ENCODE results near the gene RPS15.

The RPS15 gene

DNA sequence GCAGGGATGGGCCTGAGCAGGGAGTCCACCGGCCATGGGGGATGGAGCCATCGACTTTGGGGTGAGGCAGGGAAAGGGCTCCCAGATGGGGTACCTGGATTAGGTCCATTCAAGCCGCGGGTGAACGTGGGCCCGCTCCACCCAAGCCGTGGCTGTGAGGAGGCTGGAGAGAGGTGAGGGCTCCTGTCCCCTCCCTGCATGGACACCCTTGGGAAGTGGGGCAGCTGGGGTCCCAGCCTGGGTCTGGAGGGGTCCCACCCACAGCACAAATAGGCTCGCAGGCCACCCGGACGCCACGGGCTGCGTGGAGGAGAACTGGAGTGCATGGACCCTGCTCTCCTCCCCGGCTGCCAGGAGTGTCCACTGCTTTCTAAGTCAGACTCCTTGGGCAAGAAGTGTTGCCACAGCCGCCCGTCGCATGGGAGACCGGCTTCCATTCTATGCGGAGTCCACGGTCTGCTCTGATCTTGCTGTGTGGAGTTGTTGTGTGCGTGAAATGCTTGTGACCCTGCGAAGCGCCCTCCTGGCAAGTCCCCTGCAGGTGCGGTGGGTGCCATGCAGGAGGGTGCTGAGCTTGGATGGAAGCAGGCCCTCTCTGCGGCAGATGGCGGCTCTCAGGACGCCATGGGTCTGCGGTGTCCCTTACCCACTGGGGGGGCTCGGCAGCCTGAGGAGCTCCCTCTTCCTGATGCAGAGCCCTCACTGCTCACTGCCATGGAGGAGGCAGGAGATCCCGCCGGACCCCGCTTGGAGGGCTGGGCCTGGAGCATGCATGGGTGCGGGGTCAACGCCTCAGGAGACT is 28.8 kb upstream of the RPS15 start:
- Histone ChIP-seq H3F3A (ENCODE audit: low read depth) (no peaks in the 10 kb centered on the region), H3K27me3 (ENCODE audit: insufficient read depth, low read length, poor library complexity, severe bottlenecking) (peaks cover 6% of the 10 kb centered on the region), H3K9me3 (ENCODE audit: insufficient read depth, low read depth, low read length) (no peaks in the 10 kb centered on the region), H3K4me2 (ENCODE audit: low read depth, low read length, poor library complexity, severe bottlenecking) (peak overlapping the region; percentile 95), H3K79me2 (ENCODE audit: insufficient read depth, low read length) (peaks cover 69% of the 10 kb centered on the region), H3K36me3 (ENCODE audit: insufficient read depth, low read length) (peaks cover 19% of the 10 kb centered on the region; the same call in 1 of the 2 replicates), H2AFZ (ENCODE audit: low read length) (no peak overlapping the region), H3K9me2 (replicated peaks; ENCODE audit: low read depth, low read length) (no peaks in the 10 kb centered on the region), H3K4me1 (ENCODE audit: insufficient read depth, low read length, poor library complexity, severe bottlenecking) (peaks cover 37% of the 10 kb centered on the region), H3K4me3 (ENCODE audit: low read length, poor library complexity, severe bottlenecking) (peak overlapping the region; percentile 97), H4K20me1 (ENCODE audit: insufficient read depth, low read length, poor library complexity, severe bottlenecking) (peaks cover 62% of the 10 kb centered on the region), H3K9ac (ENCODE audit: low read depth, low read length, poor library complexity, severe bottlenecking) (peak overlapping the region; percentile 99)
- no peak for TF ChIP-seq EZH2phosphoT487 (IDR thresholded peaks at IDR 0.05; ENCODE audit: borderline replicate concordance)
- TF ChIP-seq, protein P1, sequence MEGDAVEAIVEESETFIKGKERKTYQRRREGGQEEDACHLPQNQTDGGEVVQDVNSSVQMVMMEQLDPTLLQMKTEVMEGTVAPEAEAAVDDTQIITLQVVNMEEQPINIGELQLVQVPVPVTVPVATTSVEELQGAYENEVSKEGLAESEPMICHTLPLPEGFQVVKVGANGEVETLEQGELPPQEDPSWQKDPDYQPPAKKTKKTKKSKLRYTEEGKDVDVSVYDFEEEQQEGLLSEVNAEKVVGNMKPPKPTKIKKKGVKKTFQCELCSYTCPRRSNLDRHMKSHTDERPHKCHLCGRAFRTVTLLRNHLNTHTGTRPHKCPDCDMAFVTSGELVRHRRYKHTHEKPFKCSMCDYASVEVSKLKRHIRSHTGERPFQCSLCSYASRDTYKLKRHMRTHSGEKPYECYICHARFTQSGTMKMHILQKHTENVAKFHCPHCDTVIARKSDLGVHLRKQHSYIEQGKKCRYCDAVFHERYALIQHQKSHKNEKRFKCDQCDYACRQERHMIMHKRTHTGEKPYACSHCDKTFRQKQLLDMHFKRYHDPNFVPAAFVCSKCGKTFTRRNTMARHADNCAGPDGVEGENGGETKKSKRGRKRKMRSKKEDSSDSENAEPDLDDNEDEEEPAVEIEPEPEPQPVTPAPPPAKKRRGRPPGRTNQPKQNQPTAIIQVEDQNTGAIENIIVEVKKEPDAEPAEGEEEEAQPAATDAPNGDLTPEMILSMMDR (conservative IDR thresholded peaks at IDR 0.05; ENCODE audit: low read length), result no peak

DNA sequence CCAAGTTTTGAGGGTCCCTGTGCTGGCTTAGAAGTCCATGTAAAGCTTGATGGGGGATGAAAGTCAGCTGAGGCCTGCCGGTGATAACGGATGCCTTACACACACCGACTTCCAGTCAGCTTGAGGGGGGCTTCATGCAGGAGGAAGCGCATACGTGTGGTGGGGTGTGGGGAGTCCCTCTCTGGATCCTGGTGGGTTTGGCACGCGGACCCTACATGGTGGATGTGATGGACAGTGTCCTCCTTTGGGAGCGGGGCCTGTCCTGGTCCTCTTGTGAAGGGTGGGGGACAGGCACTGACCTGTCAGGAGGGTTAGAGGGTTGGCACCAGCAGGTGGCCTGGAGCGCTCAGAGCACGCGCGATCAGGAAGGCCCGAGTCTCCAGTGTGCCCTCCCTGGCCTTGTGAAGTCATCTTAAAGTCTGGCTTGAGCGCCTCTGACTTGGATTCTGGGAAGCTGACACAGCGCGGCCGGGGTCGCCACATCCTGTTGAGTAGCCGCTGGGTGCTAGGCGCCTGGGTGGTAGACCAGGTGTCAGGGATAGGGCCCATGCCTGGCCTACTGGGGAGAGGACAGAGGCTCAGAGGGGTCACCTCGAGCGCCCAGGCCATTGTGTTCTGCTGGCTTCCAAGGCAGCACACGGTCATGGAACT is 27.9 kb upstream of the RPS15 start:
- peaks cover 37% of the 10 kb centered on the region for H3K4me1 ChIP-seq (ENCODE audit: insufficient read depth, low read length, poor library complexity, severe bottlenecking)
- TF ChIP-seq, protein P1 (conservative IDR thresholded peaks at IDR 0.05; ENCODE audit: low read length), result no peak
- no peak for TF ChIP-seq EZH2phosphoT487 (IDR thresholded peaks at IDR 0.05; ENCODE audit: borderline replicate concordance)
- H3K9ac ChIP-seq (ENCODE audit: low read depth, low read length, poor library complexity, severe bottlenecking), result peak overlapping the region; percentile 99
- no peak overlapping the region for H2AFZ ChIP-seq (ENCODE audit: low read length)
- no peaks in the 10 kb centered on the region for H3K9me3 ChIP-seq (ENCODE audit: insufficient read depth, low read depth, low read length)
- no peaks in the 10 kb centered on the region for H3K9me2 ChIP-seq (replicated peaks; ENCODE audit: low read depth, low read length)
- peaks cover 19% of the 10 kb centered on the region; the same call in 1 of the 2 replicates for H3K36me3 ChIP-seq (ENCODE audit: insufficient read depth, low read length)
- peaks cover 77% of the 10 kb centered on the region for H3K79me2 ChIP-seq (ENCODE audit: insufficient read depth, low read length)
- no peaks in the 10 kb centered on the region for H3F3A ChIP-seq (ENCODE audit: low read depth)
- H3K4me2 ChIP-seq (ENCODE audit: low read depth, low read length, poor library complexity, severe bottlenecking), result peak overlapping the region; percentile 95
- H3K27me3 ChIP-seq (ENCODE audit: insufficient read depth, low read length, poor library complexity, severe bottlenecking), result peaks cover 6% of the 10 kb centered on the region
- H4K20me1 ChIP-seq (ENCODE audit: insufficient read depth, low read length, poor library complexity, severe bottlenecking), result peaks cover 68% of the 10 kb centered on the region
- peak overlapping the region; percentile 97 for H3K4me3 ChIP-seq (ENCODE audit: low read length, poor library complexity, severe bottlenecking)

DNA sequence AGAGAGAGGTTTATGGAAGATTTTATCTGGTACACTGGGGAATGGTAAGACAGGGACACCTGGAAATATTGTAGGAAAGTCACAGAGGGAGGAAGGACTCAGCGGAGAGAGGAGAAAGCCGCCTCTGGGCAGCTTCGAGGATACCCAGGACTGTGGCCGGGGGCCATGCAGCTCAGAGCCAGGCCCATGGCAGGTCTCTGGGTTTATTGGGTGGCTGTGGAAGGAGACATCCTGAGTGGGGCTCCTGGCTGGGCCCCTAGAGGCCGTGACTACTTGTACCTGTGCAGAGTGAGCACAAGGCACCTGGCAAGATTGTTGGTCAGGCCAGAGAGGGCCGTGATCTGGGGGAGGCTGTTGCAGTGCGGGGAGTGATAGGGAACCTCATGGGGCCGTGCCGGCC is 27.4 kb upstream of the RPS15 start:
- H3F3A ChIP-seq (ENCODE audit: low read depth), result no peaks in the 10 kb centered on the region
- H2AFZ ChIP-seq (ENCODE audit: low read length), result no peak overlapping the region
- peak overlapping the region; percentile 97 for H3K4me3 ChIP-seq (ENCODE audit: low read length, poor library complexity, severe bottlenecking)
- H3K27me3 ChIP-seq (ENCODE audit: insufficient read depth, low read length, poor library complexity, severe bottlenecking), result peaks cover 6% of the 10 kb centered on the region
- peaks cover 19% of the 10 kb centered on the region; the same call in 1 of the 2 replicates for H3K36me3 ChIP-seq (ENCODE audit: insufficient read depth, low read length)
- H4K20me1 ChIP-seq (ENCODE audit: insufficient read depth, low read length, poor library complexity, severe bottlenecking), result peaks cover 73% of the 10 kb centered on the region
- H3K79me2 ChIP-seq (ENCODE audit: insufficient read depth, low read length), result peaks cover 82% of the 10 kb centered on the region
- TF ChIP-seq, protein P1 (conservative IDR thresholded peaks at IDR 0.05; ENCODE audit: low read length), result no peak
- H3K4me2 ChIP-seq (ENCODE audit: low read depth, low read length, poor library complexity, severe bottlenecking), result peak overlapping the region; percentile 95
- H3K9ac ChIP-seq (ENCODE audit: low read depth, low read length, poor library complexity, severe bottlenecking), result peak overlapping the region; percentile 99
- peaks cover 37% of the 10 kb centered on the region for H3K4me1 ChIP-seq (ENCODE audit: insufficient read depth, low read length, poor library complexity, severe bottlenecking)
- no peaks in the 10 kb centered on the region for H3K9me2 ChIP-seq (replicated peaks; ENCODE audit: low read depth, low read length)
- no peaks in the 10 kb centered on the region for H3K9me3 ChIP-seq (ENCODE audit: insufficient read depth, low read depth, low read length)
